GM08714 (cell line): Measurements from ENCODE around the gene PLD4.

Experiments
- H3K4me3 ChIP-seq: fragments of 200-500 bp; sonication (Bioruptor generic); 2 replicates; pipeline ENCODE4 v1.5.1; 2014; ENCODE audit warnings: mild to moderate bottlenecking, low read length, inconsistent platforms
- ZNF274 ChIP-seq: IDR thresholded peaks from 2 replicates; pipeline ENCODE4 v1.6.1; 2012; ENCODE audit warnings: mild to moderate bottlenecking, low read depth, low read length

The PLD4 gene

DNA sequence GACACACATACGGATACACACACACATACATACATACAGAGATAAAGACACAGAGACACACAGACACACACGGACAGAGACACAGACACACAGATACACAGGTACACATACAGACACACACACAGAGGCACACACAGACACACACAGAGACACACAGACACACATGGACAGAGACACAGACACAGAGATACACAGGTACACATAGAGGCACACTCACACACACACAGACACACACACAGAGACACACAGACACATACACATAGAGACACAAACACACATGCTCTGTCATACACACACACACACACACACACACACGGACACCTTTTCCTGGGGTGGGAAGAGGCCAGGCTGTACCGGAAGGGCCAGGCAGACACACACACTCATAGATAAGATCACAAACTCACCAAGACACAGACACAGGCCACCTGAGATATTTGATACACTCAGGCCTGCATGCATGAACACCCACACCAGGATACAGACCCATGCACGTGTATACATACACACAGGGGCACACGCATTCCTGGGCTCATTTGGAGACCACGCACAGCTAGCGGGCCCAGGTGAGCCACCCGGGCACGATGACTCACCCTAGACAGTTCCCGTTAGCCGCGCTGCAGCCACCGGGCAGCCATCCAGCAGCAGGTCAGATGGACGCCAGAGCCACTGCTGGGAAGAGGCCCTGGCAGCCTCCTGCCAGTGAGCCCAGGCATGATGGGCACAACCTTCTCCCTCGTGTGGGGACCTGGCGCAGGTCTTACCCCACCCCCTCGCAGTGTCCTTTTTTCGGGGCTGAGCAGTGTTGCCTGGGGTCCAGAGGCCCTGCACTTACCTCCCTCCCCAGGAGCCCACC, 55.3 kb downstream of the PLD4 start:
- H3K4me3 ChIP-seq, result no peak overlapping the region
- TF ChIP-seq ZNF274, result no peak

DNA sequence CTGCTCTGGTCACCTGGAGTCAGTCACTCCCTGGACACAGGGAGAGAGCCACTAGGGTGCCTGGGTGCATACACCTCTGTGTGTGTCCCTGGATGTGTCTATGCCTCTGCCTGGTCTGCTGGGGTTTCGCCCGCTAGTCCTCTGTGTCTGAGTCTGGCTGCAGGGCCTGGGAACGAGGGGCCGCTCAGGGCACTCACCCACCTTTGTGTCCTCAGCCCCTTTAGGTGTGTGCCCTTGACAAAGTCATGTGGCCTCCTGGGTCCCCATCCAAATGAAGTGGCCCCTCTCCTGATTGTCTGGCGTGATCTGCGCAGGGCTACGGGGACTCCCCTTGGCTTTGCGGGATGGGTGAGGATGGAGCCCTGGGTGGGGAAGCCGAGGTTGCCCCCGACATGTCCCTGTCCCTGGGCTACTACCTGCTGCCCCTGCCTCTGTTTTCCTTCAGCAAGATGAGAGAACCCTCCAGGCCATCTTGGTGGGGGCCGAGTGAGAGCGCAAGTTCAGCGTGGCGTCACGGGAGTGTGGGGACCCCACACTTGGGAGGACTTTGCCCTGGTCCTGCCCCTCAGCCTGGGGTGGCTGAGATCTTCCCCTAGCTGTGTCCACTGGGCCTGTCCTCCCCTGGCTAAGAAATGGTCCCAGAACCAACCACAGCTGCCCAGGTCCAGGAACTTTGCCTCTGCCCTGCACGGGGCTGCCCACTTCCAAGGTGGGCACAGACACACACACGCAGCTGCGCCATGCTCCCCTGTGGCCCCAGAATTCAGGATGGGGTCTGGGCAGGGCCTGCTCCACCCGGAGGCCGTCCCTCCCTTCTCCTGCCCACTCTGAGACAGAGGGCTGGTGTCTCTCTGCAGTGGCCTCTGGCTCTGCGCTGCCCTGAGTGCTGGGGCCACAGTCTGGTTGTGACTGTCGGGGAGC, 56.2 kb downstream of the PLD4 start:
- H3K4me3 ChIP-seq, result no peak overlapping the region
- no peak for TF ChIP-seq ZNF274

DNA sequence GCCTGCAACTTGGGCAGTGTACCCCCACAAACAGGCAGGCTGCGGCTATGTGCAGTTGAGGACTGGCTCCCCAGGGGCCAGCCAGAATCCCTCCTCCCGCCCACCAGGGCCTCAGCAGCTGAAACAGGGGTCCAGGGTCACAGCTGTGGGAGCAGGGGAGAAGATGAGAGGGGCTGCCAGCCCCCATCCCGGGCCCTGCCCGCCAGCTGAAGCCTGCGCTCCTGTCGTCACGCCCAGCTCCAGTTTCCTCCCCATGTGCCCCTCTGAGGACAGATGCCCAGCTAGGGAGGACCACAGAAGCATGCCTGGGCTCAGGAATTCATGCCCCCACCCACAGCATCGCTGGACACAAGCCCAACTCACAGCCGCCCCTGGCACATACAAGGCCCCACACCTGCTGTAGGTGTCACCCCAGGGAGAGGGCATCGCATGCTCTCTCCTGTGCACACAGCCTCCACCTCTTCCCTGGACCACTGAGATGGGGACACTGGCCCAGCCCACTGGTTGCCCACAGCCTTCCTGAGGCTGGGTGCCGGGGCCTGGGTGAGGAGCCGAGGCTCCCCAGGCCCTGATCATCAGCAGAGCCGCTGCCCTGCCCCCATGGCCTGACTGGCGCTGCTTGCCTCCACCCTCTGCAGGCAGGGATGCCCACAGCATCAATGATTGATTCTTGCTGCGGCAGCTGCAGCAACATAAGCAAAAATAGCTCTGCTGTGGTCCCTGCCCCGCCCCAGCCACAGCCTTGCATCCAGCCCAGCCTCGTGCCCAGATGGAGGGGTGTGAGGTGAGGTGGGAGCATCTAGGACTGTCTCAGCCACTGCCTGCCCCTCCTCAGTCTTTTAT, 57.2 kb downstream of the PLD4 start:
- no peak overlapping the region for H3K4me3 ChIP-seq
- TF ChIP-seq ZNF274, result no peak

DNA sequence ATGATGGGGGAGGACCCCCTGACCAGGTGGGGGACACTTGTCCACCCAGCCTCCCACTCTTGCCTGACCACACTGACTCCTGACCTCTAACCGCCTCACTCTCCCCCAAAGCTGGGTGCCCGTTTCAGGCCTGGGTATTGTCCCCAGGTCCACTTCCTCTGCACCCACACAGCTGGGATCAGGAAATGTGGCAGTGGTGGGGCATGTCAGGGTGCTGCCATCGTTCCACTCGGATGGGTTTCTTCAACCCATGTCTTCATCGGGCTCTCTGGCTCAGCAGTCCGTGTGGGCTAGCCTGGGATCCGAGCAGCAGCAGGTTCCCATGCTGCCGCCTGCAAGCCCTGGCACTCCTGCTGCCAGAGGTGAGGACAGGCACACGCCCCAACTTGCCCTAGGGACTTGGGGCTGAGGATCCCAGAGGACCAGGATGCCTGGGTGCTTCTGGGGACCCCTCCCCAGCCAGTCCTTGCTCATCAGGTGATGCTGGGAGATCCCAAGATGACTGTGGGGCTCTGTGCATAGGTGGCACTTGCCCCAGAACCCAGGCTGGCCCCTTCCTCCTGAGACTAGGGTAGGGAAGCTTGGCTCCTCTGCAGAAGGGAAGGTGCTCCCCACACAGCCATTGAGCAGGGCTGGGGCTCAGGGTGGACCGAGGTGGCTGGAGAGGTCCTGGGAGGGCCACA, 58.0 kb downstream of the PLD4 start:
- no peak overlapping the region for H3K4me3 ChIP-seq
- TF ChIP-seq ZNF274, result no peak
